ENCODE results near the gene KRTAP4-7.

The KRTAP4-7 gene

GRCh38 chr17:41126412-41126811, 42.5 kb downstream of the KRTAP4-7 start:
- no peaks in the 10 kb centered on the region for H4K20me1 ChIP-seq (ENCODE audit: insufficient read depth, low read length)
- TF ChIP-seq CTCF (IDR thresholded peaks at IDR 0.05; ENCODE audit: low read length) (no peak), EZH2 (IDR thresholded peaks at IDR 0.05; ENCODE audit: borderline replicate concordance, low read length) (no peak)
- H3K9ac ChIP-seq (ENCODE audit: low read length), result no peak overlapping the region
- H2AFZ ChIP-seq (ENCODE audit: low read length), result no peak overlapping the region
- H3K4me2 ChIP-seq (ENCODE audit: low read length), result no peak overlapping the region
- no peaks in the 10 kb centered on the region for H3K27me3 ChIP-seq (ENCODE audit: insufficient read depth, low read length)
- no peak overlapping the region for H3K27ac ChIP-seq (ENCODE audit: low read depth, low read length, poor library complexity, severe bottlenecking)
- no peak overlapping the region for H3K4me3 ChIP-seq (ENCODE audit: low read depth, low read length, poor library complexity, severe bottlenecking)
- no peaks in the 10 kb centered on the region for H3K9me2 ChIP-seq (ENCODE audit: low read depth, low read length)
- no peaks in the 10 kb centered on the region for H3K4me1 ChIP-seq (ENCODE audit: insufficient read depth, low read length, severe bottlenecking)
- H3K36me3 ChIP-seq (ENCODE audit: insufficient read depth, low read length), result no peaks in the 10 kb centered on the region
- no peaks in the 10 kb centered on the region for H3F3A ChIP-seq (ENCODE audit: insufficient read depth, low read length)
- no peaks in the 10 kb centered on the region for H3K79me2 ChIP-seq (ENCODE audit: insufficient read depth, low read length)
- no peaks in the 10 kb centered on the region for H3K9me3 ChIP-seq (ENCODE audit: low read length)

- no peaks in the 10 kb centered on the region for H3K4me1 ChIP-seq (ENCODE audit: insufficient read depth, low read length, severe bottlenecking)
- no peaks in the 10 kb centered on the region for H3K36me3 ChIP-seq (ENCODE audit: insufficient read depth, low read length)
- H3K4me2 ChIP-seq (ENCODE audit: low read length), result no peak overlapping the region
- H3K9ac ChIP-seq (ENCODE audit: low read length), result no peak overlapping the region
- H4K20me1 ChIP-seq (ENCODE audit: insufficient read depth, low read length), result no peaks in the 10 kb centered on the region
- no peak for TF ChIP-seq CTCF (IDR thresholded peaks at IDR 0.05; ENCODE audit: low read length)
- no peaks in the 10 kb centered on the region for H3K9me2 ChIP-seq (ENCODE audit: low read depth, low read length)
- no peaks in the 10 kb centered on the region for H3K27me3 ChIP-seq (ENCODE audit: insufficient read depth, low read length)
- H3K9me3 ChIP-seq (ENCODE audit: low read length), result no peaks in the 10 kb centered on the region
- H2AFZ ChIP-seq (ENCODE audit: low read length), result no peak overlapping the region
- no peak overlapping the region for H3K27ac ChIP-seq (ENCODE audit: low read depth, low read length, poor library complexity, severe bottlenecking)
- no peaks in the 10 kb centered on the region for H3K79me2 ChIP-seq (ENCODE audit: insufficient read depth, low read length)
- no peak overlapping the region for H3K4me3 ChIP-seq (ENCODE audit: low read depth, low read length, poor library complexity, severe bottlenecking)
- no peaks in the 10 kb centered on the region for H3F3A ChIP-seq (ENCODE audit: insufficient read depth, low read length)
Measured at GRCh38 chr17:41127371-41127770, 43.4 kb downstream of the KRTAP4-7 start.

GRCh38 chr17:41131979-41132378, 48.0 kb downstream of the KRTAP4-7 start:
- Histone ChIP-seq H3K27ac (ENCODE audit: low read depth, low read length, poor library complexity, severe bottlenecking) (no peak overlapping the region), H4K20me1 (ENCODE audit: insufficient read depth, low read length) (no peaks in the 10 kb centered on the region), H3K36me3 (ENCODE audit: insufficient read depth, low read length) (no peaks in the 10 kb centered on the region), H3K4me1 (ENCODE audit: insufficient read depth, low read length, severe bottlenecking) (no peaks in the 10 kb centered on the region), H3K9ac (ENCODE audit: low read length) (no peak overlapping the region), H2AFZ (ENCODE audit: low read length) (no peak overlapping the region), H3F3A (ENCODE audit: insufficient read depth, low read length) (no peaks in the 10 kb centered on the region), H3K4me2 (ENCODE audit: low read length) (no peak overlapping the region), H3K79me2 (ENCODE audit: insufficient read depth, low read length) (no peaks in the 10 kb centered on the region), H3K4me3 (ENCODE audit: low read depth, low read length, poor library complexity, severe bottlenecking) (no peak overlapping the region), H3K9me2 (ENCODE audit: low read depth, low read length) (no peaks in the 10 kb centered on the region), H3K9me3 (ENCODE audit: low read length) (no peaks in the 10 kb centered on the region), H3K27me3 (ENCODE audit: insufficient read depth, low read length) (no peaks in the 10 kb centered on the region)
- no peak for TF ChIP-seq EZH2 (IDR thresholded peaks at IDR 0.05; ENCODE audit: borderline replicate concordance, low read length)
- no peak for TF ChIP-seq CTCF (IDR thresholded peaks at IDR 0.05; ENCODE audit: low read length)
